Measurements from ENCODE around the gene GPC5.

The GPC5 gene

DNA sequence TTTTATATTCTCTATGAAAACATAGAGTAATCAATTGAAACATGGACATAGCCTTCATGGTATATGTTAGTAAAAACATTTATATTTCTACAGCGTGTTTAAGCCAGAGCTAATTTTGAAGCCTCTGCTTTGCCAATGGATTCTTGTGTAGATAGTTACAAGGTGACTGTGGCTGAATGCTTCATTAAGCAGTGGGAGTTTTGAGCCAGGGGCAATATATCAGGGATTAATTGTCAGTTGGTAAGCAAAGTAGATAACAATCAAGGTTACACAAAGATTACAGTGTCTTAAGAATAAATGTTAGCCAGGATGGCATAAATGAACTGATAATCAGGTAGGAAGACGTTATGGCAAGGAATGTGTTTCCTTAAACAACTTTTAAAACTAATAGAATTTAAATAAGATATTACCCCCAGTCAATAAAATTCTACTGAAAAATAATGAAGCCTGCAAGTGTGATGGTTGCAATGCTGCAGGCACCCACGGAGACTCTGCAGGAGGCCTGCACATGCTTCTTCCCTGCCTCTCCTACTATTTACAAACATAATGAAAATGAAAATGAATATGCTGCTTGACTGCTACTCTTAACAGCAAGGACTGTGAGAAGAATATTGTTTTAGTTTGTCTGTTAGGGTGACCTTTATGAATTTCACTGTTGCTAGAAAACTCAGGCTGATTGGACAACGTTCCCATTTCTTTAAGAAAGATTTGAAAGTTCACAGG lies 588.5 kb downstream of the GPC5 start:
- no peak for DNase-seq (ENCODE audit: low read depth)

DNA sequence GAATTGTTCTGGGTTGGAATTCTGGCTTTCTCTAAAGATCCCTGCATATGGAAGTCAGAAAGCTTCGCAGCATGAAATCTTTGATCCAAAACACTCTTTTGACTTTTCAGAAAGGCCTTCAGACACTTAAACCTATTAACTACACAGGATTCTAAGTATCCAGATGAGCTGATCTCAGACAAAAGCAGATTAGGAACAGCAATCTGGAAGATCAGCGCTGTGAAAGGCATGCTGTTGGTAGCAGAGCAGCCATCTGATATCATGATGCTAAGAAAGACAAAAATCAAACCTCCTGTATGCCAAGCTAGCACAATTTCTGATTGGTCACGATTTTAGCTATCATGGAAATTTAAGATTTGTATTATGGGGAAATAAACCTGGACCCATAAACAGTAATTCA lies 589.9 kb downstream of the GPC5 start:
- no peak for DNase-seq (ENCODE audit: low read depth)

DNA sequence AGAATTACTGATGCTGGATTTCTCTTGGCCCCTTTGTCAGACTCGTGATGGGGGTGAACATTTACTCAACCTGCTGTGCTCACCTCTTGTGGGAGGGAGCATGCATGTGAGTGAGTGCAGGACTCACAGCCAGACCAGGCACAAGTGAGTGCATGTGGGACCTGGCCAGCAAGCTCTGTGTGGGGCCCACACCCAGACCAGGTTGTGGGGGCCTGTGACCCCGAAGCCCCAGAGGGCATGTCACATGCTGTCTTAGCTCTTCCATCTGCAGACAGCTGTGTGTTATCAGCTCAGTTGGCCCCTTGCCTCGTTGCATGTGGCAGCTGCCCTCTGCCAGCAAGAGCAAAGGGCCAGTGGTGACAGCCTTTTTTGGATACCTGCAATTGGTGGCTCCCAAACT lies 614.4 kb downstream of the GPC5 start:
- no peak for DNase-seq (ENCODE audit: low read depth)

GRCh38 chr13:92017737-92018136 lies 619.3 kb downstream of the GPC5 start:
- DNase-seq (ENCODE audit: low read depth) = no peak

DNA sequence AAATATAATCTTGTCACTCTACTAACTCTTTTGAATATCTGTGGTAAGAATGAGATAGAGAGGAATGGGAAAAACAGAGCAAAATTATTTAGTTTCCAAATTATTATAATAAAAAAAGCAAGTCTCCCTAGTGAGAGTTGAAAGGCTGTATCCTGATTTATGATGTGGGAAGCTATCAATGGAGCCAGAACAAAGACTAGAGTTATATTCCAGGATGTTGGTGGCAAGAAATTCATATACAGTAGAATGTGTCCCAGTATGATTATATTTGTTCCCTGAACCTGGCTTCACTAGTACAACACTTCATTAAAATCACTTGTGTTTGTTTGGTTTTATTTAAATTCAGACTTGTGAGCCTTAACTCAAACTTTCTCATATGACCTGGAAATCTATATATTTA lies 630.3 kb downstream of the GPC5 start:
- no peak for DNase-seq (ENCODE audit: low read depth)

GRCh38 chr13:92029641-92030040 lies 631.2 kb downstream of the GPC5 start:
- no peak for DNase-seq (ENCODE audit: low read depth)

GRCh38 chr13:92038905-92039304 lies 640.5 kb downstream of the GPC5 start:
- DNase-seq (ENCODE audit: low read depth) = no peak

GRCh38 chr13:92042522-92042921 lies 644.1 kb downstream of the GPC5 start:
- no peak for DNase-seq (ENCODE audit: low read depth)

- no peak for DNase-seq (ENCODE audit: low read depth)
These were observed 645.9 kb downstream of the GPC5 start for GRCh38 chr13:92044351-92044750.

DNA sequence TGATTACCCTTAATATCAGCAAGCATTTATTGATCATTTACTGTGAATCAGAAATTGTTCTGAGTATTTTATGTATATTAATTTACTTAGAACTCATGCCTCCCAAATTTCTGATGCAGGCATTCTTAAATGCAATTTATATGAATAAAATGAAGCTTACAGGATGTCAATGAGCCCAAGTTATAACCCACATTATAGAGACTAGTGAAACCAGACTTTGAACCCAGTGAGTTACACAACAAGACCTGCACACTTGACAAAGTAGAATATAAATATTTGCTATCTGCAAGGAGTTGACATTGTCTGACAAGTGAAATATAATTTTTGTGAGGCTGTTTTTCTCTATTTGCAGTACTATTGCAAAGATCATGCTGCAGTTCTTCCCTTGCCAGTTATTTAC lies 656.0 kb downstream of the GPC5 start:
- DNase-seq (ENCODE audit: low read depth) = no peak

- DNase-seq (ENCODE audit: low read depth) = no peak
These were observed 676.2 kb downstream of the GPC5 start for GRCh38 chr13:92074658-92075057.

DNA sequence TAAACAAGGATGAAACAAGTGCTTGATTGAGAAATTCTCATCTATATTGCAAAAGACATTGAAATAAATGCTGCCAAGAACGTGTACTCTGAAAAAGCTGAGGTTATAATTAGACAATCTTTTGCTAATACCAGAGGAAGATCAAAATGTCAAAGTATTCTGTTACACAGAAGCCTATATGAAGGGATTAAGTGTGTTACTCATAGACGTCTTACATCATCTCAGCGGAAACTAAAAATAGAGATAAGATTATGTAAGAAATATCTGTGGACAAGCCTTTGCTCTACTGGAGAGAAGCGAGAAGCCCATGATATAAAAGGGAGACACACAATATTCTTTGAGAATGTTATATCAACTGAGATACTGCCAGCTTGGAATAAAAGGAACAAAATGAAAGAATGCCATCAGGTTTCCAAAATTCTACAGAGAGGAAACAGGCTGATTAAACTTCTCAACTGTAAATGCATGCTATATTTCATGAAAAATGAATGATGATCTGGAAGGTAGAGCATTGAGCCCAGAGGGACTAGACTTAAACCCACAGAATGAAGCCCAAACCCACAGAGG lies 699.0 kb downstream of the GPC5 start:
- DNase-seq (ENCODE audit: low read depth) = no peak

DNA sequence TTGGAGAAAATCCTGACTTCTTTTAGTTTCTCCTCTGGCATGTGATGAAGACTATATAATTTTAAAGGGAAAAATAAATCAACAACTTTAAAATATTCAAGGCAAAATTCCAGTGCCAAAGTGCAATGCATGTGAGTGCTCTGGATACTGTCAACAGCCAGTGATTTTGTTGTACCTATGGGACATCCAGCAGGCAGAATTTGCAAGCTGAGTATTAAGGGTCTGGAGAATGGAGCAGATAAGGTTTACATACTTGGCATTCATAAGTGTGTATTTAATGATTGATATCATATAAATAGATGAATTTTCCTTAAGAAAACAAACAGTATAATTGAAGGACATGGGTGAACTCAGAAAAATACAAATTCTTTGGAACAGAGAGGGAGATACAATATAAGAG lies 703.4 kb downstream of the GPC5 start:
- DNase-seq (ENCODE audit: low read depth) = no peak

DNA sequence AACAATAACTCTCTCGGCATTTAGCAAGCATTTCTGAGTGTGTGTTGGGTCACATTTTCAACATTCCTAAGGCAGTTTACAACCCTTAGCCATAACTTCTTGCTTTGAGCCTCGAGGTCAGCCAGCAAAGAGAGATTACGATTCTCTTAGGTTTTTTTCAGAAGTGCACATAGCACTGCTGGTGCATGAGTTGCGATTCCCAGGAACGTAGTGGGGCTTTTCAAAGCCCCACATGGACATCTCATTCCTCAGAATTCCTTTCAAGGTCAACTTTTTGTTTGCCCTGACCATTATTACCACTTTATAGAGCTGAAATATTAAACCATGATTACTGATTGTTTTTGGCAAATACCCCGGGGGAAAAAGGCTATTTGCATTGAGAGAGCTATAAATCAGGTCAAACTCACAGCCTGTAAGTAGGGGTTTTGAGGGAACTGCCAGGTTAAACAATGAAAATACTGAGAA lies 705.3 kb downstream of the GPC5 start:
- DNase-seq (ENCODE audit: low read depth) = no peak

DNA sequence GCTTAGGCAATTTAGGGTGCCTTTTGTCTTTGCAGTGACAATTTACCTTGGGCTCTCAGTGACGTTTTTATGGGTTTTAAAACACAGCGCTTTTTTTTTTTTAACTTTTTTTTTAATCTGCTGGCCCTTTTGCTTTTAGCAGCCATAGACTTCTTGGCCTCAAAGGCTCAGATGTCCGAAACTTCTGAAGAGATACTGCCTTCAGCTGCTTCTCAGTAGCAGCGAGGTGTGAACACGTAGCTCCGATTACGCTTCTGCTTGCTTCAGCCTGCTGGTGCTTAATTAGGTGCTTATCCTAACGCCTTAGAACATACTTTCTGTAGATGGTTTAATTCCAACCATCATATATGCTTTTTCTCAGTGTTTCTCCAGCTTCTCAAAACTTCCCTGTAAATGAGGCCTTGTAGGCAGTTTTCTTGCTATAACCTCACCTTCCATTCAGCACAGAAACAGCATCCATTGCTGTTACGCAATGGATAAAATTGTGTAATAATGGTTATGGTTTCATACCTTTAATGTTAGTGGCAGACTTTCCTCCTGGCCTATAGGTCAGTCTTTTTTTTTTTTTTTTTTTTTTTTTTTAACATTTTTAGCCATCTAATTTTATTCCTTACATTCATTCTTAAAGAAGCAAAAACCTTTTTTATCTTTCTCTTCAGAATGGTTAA lies 723.9 kb downstream of the GPC5 start:
- DNase-seq (ENCODE audit: low read depth) = no peak

GRCh38 chr13:92126399-92126798 lies 728.0 kb downstream of the GPC5 start:
- DNase-seq (ENCODE audit: low read depth) = no peak

- no peak for DNase-seq (ENCODE audit: low read depth)
These were observed 737.1 kb downstream of the GPC5 start for GRCh38 chr13:92135509-92135908.

- no peak for DNase-seq (ENCODE audit: low read depth)
These were observed 738.2 kb downstream of the GPC5 start for GRCh38 chr13:92136449-92137155.

GRCh38 chr13:92137520-92137919 lies 739.1 kb downstream of the GPC5 start:
- DNase-seq (ENCODE audit: low read depth) = no peak

DNA sequence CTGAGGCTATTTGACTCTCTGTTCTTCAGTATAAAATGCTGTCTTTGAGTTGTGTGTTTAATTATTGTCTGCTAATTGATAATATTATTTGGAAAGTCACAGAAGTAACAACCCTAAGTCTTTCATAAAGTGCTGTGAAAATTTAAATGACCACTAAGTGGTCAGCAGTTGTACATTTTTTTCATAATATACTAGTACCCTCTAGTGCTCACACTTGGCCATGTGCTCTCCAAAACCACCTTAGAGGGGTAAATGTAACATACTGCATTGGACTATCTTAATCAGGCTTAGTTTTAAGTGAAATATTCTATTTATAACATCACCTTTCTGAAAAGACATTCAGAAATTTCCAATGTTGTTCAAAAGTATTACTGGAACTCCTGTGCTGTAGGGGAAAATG lies 745.3 kb downstream of the GPC5 start:
- no peak for DNase-seq (ENCODE audit: low read depth)

GRCh38 chr13:92150606-92151005 lies 752.2 kb downstream of the GPC5 start:
- DNase-seq (ENCODE audit: low read depth) = no peak

DNA sequence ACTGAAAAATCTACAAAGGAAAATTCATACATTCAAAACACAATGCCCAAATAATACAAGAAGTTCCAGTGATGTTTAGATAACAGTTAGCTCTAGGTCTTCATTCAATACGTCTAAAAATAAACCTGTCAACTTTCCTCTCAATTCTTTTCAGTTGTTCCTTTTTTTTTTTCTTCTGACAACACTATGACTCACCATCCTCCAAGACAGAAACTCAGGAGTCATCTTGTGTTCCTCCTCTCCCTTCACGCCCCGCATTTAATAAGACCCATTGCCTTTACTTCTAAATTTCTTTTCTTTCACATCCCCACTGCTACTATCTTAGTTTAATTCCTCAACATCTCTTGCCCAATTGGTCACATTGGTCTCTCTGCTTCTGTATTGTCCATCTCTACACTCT lies 759.9 kb downstream of the GPC5 start:
- DNase-seq (ENCODE audit: low read depth) = peak; percentile 31

- no peak for DNase-seq (ENCODE audit: low read depth)
These were observed 766.4 kb downstream of the GPC5 start for GRCh38 chr13:92164822-92165221.

Measured in fibroblast of the conjunctiva (primary cell).